ENCODE measurements around the gene OR2F2. TPM values are rescaled to one million over a fixed set of nuclear protein-coding genes. Genes with fewer than 3 reads are reported as not detected.

Gene OR2F2
- total RNA-seq, 1 donor from 2014 or later, result not detected

- Mint-ChIP-seq H3K4me1 (ENCODE audit: unreplicated experiment) (peaks cover 3% of the 10 kb centered on the region), H3K27ac (ENCODE audit: unreplicated experiment) (no peak overlapping the region), H3K36me3 (ENCODE audit: unreplicated experiment) (no peaks in the 10 kb centered on the region), H3K27me3 (ENCODE audit: unreplicated experiment) (peaks cover 32% of the 10 kb centered on the region), H3K9me3 (ENCODE audit: unreplicated experiment) (no peaks in the 10 kb centered on the region), H3K4me3 (ENCODE audit: unreplicated experiment) (no peak overlapping the region)
- no peak for TF ChIP-seq CTCF (IDR thresholded peaks at IDR 0.05)
- no peak for DNase-seq (ENCODE audit: extremely low spot score, unreplicated experiment)
Measured at GRCh38 chr7:143913945-143914615, 21.0 kb upstream of the OR2F2 start.

GRCh38 chr7:143914938-143915652 lies 19.9 kb upstream of the OR2F2 start:
- DNase-seq (ENCODE audit: extremely low spot score, unreplicated experiment), result no peak
- H3K36me3 Mint-ChIP-seq (ENCODE audit: unreplicated experiment), result no peaks in the 10 kb centered on the region
- peaks cover 3% of the 10 kb centered on the region for H3K4me1 Mint-ChIP-seq (ENCODE audit: unreplicated experiment)
- H3K4me3 Mint-ChIP-seq (ENCODE audit: unreplicated experiment), result no peak overlapping the region
- H3K9me3 Mint-ChIP-seq (ENCODE audit: unreplicated experiment), result no peaks in the 10 kb centered on the region
- H3K27ac Mint-ChIP-seq (ENCODE audit: unreplicated experiment), result no peak overlapping the region
- H3K27me3 Mint-ChIP-seq (ENCODE audit: unreplicated experiment), result peaks cover 42% of the 10 kb centered on the region
- no peak for TF ChIP-seq CTCF (IDR thresholded peaks at IDR 0.05)

- no peak for DNase-seq (ENCODE audit: extremely low spot score, unreplicated experiment)
- no peaks in the 10 kb centered on the region for H3K9me3 Mint-ChIP-seq (ENCODE audit: unreplicated experiment)
- H3K36me3 Mint-ChIP-seq (ENCODE audit: unreplicated experiment), result no peaks in the 10 kb centered on the region
Measured at GRCh38 chr7:143924851-143925250, 10.2 kb upstream of the OR2F2 start.

GRCh38 chr7:143929224-143929920 lies 5.7 kb upstream of the OR2F2 start:
- H3K9me3 Mint-ChIP-seq (ENCODE audit: unreplicated experiment), result peaks cover 11% of the 10 kb centered on the region
- H3K27me3 Mint-ChIP-seq (ENCODE audit: unreplicated experiment), result peaks cover 32% of the 10 kb centered on the region
- no peaks in the 10 kb centered on the region for H3K36me3 Mint-ChIP-seq (ENCODE audit: unreplicated experiment)
- no peak for DNase-seq (ENCODE audit: extremely low spot score, unreplicated experiment)
- no peak for TF ChIP-seq CTCF (IDR thresholded peaks at IDR 0.05)
- H3K4me1 Mint-ChIP-seq (ENCODE audit: unreplicated experiment), result peaks cover 10% of the 10 kb centered on the region
- no peak overlapping the region for H3K27ac Mint-ChIP-seq (ENCODE audit: unreplicated experiment)
- H3K4me3 Mint-ChIP-seq (ENCODE audit: unreplicated experiment), result no peak overlapping the region

More at GRCh38 chr7:143924851-143925250, 10.2 kb upstream of the OR2F2 start:
- Mint-ChIP-seq H3K27me3 (ENCODE audit: unreplicated experiment) (peaks cover 67% of the 10 kb centered on the region), H3K4me1 (ENCODE audit: unreplicated experiment) (no peaks in the 10 kb centered on the region), H3K4me3 (ENCODE audit: unreplicated experiment) (no peak overlapping the region), H3K27ac (ENCODE audit: unreplicated experiment) (no peak overlapping the region)
- TF ChIP-seq CTCF (IDR thresholded peaks at IDR 0.05), result no peak

GRCh38 chr7:143931739-143932138 lies 3.3 kb upstream of the OR2F2 start:
- no peak for DNase-seq (ENCODE audit: extremely low spot score, unreplicated experiment)
- peaks cover 11% of the 10 kb centered on the region for H3K9me3 Mint-ChIP-seq (ENCODE audit: unreplicated experiment)
- no peaks in the 10 kb centered on the region for H3K36me3 Mint-ChIP-seq (ENCODE audit: unreplicated experiment)
- no peak overlapping the region for H3K27ac Mint-ChIP-seq (ENCODE audit: unreplicated experiment)
- peaks cover 33% of the 10 kb centered on the region for H3K4me1 Mint-ChIP-seq (ENCODE audit: unreplicated experiment)
- no peak overlapping the region for H3K4me3 Mint-ChIP-seq (ENCODE audit: unreplicated experiment)
- peaks cover 17% of the 10 kb centered on the region for H3K27me3 Mint-ChIP-seq (ENCODE audit: unreplicated experiment)
- TF ChIP-seq CTCF (IDR thresholded peaks at IDR 0.05), result no peak
